NCI-H2196 (cell line): Measurements from ENCODE around the gene C16orf89.

Experiments used
- DNase-seq: peaks from one replicate; lab custom pipeline; 2025; ENCODE audit not compliant: unreplicated experiment; lab: John Stamatoyannopoulos, UW

Gene C16orf89

DNA sequence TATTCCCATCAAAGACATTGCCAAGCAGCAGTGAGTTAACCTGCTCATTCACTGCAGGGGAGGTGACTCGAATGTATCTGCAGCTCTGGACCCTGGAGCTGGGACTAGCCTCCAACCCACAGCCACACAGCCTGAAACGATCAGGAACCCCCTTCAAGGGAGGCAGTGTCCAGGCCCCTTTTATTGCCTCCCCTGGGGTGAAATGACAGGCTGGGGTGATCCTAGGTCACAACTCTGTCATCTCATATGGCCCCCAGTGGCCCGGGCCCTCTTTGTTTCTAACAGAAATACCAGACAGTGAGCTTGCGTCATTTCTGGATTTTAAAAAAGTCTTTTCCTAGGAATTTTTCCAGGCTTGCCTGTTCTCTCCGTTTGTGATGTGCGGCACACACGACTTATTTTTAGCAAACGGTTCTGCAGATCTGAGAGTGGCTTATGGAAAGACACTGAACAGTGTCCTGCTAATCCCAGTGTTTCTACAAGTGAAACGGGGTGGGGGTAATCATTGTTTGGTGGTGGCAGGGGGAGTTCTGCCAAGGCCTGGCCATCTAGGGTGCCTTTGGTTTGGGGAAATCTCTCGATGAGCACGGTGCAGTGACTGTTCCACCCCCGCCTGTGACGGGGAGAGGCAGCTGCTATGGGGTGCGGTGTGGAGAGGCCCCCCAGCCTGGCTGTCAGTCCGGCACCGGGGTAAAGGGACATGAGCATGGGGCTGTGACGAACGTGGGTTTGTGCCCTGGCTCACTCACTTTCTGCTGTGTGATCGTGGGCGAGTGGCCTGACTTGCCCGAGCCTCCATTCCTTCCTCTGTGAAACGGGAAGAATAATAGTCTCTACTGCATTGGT is 59.2 kb downstream of the C16orf89 start:
- DNase-seq, result no peak

DNA sequence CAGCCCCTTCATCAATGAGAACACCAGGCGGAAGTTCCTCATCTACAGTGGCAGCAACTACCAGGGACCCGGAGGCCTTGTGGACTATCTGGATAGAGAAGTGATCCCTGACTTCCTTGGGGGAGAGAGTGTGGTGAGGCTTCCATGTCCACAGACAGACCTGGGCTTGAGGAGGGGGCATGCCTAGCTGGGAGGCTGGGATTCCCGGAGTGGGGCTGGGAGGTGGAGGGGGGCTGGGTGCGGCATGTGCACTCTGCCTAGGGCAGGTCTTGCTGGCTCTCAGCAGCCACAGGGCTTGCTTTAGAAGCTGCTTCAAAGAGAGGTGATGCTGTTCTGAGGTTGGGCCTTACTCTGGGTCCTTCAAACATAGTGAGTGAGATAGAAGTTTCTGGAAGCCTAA is 59.8 kb downstream of the C16orf89 start:
- DNase-seq, result no peak

DNA sequence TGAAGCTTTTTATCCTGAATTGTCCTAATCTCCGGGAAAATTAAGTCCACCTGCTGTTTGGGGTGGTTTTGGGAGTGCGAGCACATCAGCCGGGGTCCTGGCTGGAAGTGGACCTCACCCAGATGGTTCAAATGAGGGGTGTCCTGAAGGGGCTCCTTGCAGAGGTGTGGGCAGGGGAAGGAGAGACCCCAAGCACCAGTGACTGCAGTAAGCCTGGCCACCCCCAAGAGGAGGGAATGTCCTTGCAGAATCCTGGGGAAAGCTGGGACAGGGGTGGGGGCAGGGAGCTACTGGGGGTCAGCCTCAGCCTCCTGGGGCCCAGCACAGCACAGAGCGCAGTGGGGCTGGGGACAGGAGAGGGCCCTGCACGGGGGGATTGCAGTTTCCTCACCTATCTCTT is 61.4 kb downstream of the C16orf89 start:
- DNase-seq, result no peak

DNA sequence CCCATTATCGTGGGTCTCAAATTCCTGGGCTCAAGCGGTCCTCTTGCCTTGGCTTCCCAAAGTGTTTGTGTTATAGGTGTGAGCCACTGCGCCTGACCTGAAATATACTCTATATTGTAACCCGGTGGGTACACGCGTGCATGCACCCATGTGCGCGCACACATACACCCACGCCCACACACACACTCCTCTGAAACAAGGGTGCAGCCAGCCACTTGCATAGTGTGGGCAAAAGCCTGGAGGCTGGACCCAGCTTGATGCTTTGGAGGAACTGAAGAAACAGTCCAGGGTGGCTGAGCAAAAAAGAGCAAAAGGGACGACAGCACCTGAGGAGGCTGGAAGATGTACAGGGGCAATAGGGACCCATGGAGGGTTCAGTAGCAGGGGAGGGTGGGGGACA is 61.9 kb downstream of the C16orf89 start:
- DNase-seq, result no peak

DNA sequence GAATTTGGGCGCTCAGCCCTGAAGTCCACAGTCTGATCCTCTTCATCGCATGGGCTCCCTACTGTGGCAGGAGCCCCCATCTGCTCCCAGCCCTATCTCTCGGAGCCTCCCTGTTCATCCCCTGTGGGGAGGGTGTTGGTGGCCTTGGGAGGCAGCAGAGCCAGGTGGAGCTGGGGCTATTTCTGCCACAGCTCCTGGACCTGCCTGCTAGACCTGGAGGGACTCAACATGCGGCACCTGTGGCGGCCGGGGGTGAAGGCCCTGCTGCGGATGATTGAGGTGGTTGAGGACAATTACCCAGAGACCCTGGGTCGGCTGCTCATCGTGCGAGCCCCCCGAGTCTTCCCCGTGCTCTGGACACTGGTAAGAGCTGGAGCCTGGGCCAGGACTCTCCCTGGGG is 62.5 kb downstream of the C16orf89 start:
- no peak for DNase-seq

DNA sequence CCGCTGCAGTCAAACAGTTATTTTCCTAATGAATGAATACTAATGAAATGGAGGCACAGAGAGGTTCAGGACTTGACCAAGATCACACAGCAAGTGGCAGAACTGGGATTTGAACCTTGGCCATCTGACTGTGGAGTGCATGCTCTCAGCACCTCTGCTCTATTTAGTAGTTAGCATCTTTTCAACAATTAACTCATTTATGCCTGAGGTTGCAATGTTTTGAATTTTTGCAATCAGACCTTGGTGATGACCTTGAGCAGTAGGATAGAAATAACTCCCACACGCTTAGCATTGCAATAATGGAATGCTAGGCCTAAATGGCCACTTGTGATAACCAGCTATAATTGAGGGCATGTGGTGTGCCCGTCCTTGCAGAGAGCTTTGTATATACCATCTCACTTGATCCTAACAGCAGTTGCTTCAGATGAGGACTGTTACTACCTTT is 63.0 kb downstream of the C16orf89 start:
- DNase-seq, result no peak

DNA sequence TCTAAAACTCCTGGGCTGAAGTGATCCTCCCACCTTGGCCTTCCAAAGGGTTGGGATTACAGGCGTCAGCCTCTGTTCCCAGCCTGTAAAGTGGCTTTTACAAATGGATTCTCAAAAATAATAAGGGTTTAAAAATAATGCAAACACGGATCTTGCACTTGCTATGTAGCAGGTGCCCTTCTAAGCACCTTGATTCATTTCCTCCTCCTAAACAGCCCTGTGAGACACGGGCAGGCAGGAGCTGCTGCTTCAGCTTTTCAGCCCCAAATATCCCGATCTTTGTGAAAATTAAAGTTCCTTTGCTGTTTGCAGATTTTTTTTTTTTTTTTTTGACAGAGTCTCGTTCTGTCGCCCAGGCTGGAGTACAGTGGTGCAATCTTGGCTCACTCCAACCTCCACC is 63.8 kb downstream of the C16orf89 start:
- DNase-seq, result no peak

DNA sequence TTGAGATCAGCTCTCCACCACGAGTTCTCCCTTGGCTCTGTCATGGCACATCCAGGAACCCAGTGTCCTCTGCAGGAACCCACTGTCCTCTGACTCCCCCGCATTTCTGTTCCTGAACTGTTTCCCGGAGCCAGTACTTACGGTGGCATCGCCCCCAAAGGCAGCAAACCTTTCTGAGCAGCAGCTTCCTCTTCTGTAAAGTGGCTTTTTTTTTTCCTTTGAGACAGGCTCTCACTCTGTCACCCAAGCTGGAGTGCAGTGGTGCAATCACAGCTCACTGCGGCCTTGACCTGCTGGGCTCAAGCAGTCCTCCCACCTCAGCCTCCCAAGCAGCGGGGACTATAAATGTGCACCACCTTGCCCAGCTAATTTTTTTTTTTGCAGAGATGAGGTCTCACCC is 64.2 kb downstream of the C16orf89 start:
- no peak for DNase-seq

DNA sequence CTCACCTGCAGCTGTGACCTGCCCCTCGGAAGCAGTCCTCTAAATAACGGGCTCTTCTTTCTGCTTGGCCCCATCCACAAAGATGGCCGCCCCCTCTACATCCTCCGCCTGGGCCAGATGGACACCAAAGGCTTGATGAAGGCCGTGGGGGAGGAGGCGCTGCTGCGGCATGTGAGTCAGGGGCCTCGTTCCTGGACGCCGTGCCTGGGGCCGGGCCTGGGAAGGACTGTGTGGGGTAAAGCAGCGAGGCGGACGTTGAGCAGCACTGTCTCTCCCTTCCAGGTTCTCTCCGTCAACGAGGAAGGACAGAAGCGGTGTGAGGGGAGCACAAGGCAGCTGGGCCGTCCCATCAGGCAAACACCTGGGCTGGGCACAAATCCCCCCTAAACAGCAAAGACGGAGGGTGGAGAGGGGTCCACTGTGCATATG is 65.2 kb downstream of the C16orf89 start:
- no peak for DNase-seq

DNA sequence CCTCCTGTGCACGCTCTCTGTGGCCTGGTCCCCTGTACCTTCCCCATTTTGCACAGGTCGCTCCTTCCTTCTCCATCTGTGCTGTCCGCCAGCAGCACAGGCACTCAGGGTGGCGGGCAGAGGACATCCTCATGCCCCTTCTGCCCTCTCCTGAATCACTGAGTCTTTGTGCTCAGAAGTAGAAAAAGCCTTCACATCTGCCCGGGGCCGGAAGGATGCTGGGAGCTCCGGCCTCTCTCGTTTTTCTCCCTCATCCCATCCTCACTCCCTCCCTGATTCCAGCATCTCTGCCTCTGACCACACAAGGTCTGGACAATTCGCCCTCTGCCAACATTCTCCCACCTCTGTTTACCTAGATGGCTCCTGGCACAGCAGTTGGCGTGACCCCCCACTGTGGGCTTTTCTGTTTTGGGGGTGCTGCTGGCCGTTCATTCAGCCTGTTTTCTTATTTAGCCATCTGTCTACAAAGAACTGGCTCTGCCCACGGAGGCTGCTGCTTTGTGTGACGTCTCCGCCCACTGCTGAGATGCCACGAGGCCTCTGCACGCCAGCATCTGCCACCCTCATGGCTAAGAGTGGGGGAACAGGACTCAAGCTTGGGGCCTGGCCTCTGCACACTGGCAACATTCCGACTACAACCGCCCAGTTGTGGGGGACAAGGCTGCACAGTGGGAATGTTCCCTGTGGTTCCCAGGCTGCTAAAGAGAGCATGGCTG is 70.9 kb downstream of the C16orf89 start:
- DNase-seq, result no peak
